Activated T-cell treated with anti-CD3 and anti-CD28 coated beads for 48 hours (primary cell): ENCODE results near the gene SMOC2.
"Not testable (repeated sequence)": the region's sequence is repeated elsewhere in the genome, so short reads cannot be mapped to it uniquely, and the experiment has no call there.

Experiments used
- DNase-seq: peaks from one replicate; pipeline ENCODE4 v3.0.0-alpha.2; 2020; ENCODE audit warnings: low read depth

The SMOC2 gene

GRCh38 chr6:168686831-168687730 lies 246.1 kb downstream of the SMOC2 start:
- DNase-seq: no peak

GRCh38 chr6:168690271-168690670 lies 249.3 kb downstream of the SMOC2 start:
- DNase-seq: no peak

DNA sequence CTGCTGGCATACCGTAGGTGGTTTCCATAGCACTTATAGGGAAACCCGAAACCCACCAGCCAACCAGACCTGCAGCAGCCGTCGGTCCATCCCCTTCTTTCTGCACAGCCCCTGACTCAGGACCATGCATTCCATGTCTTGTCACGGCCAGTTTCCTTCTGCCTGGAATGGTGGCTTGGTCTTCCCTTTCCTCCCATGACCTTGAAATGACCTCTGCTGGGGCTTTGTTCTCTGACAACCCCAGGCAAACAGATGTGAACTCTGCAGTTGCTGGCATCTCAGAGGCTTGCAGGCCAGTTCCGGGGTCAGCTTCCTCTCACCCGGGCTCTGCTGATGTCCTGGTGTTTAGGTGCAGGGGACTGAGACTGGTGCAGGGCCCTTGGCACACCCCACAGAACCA lies 250.8 kb downstream of the SMOC2 start:
- DNase-seq: no peak

DNA sequence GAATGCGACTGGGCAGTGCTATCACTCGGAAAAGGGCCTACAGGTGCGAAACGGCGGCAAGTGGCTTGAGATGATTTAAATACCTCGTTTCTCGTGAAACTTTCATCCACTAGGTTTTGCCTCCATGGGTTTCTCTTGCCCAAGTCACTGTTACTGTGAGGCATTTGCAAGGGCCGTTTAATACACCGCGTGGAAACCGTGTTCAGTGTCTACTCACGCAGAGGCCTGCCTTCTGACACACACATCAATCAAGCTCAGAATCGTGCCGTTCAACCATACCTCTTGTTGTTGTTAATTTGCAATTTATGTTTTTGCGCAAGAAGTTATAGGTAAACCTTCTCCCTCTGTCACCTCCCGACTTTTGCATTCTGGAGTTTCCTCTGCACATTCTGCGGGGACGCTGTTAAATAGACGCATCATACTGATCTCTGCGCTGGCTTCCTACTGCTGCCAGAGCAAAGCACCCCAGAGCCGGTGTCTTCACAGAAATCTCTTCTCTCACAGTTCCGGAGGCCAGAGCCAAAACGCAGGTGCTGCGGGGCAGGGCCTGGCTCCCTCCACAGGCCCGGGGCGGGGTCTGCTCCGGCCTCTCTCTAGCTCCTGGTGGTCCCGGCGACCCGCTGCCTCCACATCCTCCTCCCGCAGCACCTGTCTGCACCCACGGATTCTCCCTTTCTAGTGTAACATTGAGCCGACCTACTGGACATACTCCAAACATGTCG lies 251.4 kb downstream of the SMOC2 start:
- no peak for DNase-seq

- not testable (repeated sequence) for DNase-seq
Observed at GRCh38 chr6:168692915-168693257, 251.9 kb downstream of the SMOC2 start.

GRCh38 chr6:168694797-168695196 lies 253.8 kb downstream of the SMOC2 start:
- DNase-seq: not testable (repeated sequence)

- DNase-seq: no peak
Observed at GRCh38 chr6:168695701-168696100, 254.7 kb downstream of the SMOC2 start.

DNA sequence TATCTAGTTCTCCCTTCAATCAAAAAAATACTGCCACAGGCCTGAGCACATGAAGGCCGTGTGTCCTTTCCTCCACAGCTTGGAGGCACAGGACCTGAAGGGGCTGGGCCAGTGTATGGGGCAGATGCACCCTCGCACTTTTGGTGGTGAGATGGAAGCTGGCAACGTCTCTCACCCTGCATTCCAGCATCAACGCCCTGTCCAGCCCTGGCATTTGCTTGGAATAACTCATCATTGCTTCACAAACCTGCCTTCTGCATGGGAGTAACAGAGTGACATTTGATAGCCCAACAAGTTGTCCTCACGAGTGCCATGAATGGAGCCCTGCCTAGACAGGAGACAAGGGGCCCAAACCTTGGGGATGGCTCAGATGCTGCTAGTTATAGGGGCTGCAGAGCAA lies 257.9 kb downstream of the SMOC2 start:
- no peak for DNase-seq

DNA sequence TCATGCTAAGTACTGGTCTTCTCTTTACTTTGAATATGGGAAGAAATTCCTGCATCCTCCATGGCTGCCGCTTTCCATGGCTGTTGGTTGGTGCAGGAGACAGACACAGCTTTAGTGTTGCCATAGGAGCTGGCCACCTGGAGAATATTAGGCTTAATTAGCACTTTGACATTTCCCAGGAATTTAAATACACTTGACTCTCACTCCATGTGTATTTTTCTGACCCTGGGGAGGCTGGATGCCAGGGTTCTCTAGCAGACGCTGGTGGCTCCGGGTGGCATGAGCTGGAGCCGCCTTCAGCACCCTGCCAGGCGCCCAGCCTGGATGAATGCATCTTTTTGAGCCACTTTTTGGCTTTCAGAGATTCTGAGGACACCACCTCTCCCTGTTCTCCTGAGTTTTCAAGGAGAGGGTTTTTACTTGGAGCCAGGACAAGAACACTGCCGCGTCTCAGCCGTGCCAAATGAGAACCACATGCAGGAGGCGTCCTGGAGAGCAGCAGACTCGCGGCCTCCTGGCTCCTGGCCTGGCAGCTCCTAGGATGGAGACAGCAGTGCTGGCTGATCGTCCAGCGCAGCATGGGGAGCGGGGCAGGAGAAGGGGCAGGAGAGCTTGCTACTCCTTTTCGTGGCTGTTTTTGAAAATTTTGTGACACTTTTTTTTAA lies 258.8 kb downstream of the SMOC2 start:
- DNase-seq: no peak

DNA sequence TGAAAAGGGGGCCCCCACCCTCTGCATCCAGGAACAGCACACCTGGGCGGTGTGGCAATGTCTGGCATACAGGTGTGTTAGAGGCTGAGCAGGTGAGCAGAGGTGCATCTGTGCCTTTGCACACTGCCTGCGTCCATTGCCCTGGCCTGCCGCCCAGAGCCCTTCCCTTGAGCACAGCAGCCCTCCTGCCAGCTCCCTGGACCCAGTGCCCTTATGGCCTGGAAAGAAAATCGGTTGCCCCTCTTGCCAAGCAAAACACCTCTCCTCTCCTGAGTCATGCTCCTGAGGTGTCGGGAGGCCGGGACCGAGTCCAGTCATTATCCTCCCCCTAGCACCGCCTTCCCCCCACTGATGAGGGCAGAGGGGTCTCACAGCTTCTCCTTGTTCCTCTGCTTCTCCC lies 259.9 kb downstream of the SMOC2 start:
- DNase-seq: no peak

DNA sequence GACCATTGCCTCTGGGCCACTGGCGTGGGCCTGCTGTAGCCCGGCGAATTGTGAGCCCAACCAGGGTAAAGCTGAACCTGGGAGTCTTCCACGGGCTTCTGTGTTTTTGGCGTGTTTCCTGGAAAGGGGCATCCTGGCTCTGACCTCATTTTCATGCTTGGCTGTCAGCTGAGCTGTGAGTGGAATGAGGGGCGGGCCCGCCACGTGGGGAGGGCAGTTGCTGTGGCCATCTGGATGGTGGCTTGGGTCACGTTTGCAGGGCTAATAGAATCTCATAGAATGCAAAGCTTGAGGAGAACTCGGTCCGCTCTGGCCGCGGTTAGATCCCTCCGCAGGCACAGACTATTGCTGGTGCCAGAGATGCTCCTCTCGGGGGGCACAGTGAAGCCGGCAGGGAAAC lies 263.0 kb downstream of the SMOC2 start:
- no peak for DNase-seq

DNA sequence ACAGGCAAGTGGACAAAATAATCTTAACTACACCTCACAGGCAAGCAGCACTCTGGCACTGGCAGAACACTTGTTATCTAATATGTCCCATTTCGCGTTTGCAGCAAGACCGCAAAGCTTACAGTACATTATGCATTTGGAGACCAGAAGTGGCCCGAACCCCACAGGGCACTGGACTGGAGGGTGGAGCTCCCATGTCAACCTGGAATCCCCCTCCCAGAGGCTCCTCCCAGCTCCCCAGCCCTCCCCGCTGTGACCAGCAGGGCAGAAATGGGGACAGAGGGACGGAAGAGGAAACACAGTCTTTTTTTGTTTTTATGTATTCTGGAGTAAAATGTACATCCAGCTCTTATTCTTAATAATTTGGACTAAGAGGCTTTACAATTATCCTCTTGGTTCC lies 263.7 kb downstream of the SMOC2 start:
- no peak for DNase-seq

GRCh38 chr6:168705271-168705670 lies 264.3 kb downstream of the SMOC2 start:
- not testable (repeated sequence) for DNase-seq

GRCh38 chr6:168706471-168707177 lies 265.6 kb downstream of the SMOC2 start:
- DNase-seq: no peak

- DNase-seq: no peak
Observed at GRCh38 chr6:168708526-168708925, 267.5 kb downstream of the SMOC2 start.

DNA sequence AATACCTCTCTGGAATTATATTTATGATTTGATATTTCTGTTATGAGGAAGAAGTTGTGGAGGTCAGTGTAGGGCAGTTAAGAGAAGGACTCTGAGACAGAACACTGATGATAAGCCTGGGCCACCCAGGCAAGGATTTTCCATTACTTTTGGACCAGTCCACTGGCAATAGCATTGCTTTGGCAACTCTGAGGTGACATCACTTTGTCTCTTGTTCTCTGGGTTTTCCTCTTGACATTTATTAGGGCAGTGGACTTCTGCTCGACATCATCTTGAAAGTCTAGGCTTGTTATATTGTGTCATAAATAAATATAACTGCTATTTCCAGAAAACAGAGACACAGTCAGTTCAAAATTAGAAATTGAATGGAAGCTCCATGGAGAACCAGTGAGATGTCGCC lies 268.0 kb downstream of the SMOC2 start:
- no peak for DNase-seq

DNA sequence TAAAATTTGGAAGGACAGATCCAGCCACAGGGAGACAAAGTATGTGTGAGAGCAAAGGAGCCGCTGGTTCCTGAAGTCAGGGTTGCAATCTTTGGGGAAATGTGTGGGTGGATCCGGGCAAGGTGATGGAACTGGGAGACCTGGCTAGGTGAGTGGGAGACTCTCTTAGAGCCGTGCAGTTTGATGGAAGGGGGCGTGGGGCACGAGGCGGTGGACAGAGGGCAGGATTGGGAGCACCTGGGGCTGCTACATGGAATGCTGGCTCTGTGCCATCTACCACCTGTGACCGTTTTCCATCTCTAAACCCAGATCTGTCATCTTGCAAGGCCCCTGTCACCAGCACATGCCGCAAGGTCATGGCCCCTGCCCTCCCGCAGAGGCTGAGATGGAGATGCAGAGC lies 268.4 kb downstream of the SMOC2 start:
- no peak for DNase-seq

DNA sequence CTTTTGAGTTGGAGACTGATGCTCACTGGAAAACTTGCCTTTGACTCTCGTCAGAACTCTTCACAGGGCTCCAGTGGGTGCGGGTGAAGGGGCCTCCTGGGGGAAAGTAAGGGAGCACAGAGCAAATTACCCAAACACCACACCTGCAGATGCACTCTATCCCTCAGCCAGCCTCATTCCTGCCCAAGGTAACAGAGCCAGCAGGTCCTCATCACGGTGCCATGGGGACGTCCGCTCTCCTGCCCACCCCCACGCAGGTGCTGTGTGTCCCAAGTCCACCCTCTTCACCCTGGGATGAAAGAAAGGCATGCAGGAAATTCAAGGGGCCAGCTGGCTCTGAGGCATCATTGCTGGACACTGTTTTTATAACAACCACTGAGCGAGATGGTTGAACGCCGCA lies 269.0 kb downstream of the SMOC2 start:
- no peak for DNase-seq

DNA sequence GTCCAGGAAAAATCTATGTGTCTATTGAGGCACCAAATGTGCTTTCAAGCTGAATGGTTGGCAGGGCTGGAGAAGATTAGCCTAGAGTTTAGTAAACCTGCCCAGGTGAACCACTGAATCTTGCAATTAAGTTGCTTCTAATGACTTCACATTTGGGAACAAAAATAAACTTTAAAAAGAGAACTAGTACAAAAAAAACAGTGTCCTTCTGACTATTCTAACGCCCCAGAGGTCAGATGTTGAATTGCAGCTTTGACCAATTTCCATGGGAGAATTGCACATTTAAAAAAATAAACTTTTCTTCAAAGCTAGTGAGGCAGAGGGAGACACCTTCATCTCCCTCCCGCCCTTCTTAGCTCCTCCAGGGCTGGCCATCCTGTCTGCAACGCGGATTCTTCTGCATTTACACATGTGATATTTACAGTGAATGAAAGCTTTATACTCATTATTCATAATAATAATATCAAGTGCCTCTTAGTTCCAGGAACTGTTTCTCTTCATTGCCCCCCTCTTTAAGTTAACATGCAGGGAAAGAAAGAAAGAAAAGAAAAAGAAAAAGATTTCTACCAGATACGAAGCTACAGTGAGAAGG lies 270.2 kb downstream of the SMOC2 start:
- no peak for DNase-seq

- no peak for DNase-seq
Observed at GRCh38 chr6:168711666-168712300, 270.8 kb downstream of the SMOC2 start.

DNA sequence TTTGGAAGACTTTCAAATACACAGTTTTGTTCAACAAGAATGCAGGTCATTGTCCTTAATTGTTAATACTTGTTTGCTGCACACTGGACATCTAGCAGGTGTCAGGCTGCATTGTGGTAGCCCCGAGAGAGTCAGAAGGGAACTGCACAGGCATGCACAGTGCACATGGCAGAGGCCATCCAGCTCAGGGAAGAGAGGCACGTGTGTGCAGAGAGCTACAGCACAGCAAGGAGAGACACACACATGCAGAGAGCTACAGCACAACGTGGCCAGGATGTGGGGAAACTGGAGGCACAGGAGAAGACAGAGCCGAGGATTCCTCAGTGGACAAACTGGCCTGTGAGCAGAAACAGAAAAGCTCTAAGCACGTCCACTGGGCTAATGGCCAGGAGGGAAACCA lies 272.0 kb downstream of the SMOC2 start:
- DNase-seq: no peak
